A549 (cell line): ENCODE results near the gene CIAO3.

Experiments
- CEBPB ChIP-seq, 2 experiments: fragments of >200 bp in 1 of 2; sonication (Bioruptor Twin) in 1 of 2; formaldehyde crosslinking in 1 of 2; IDR thresholded peaks; 2 replicates each; pipeline ENCODE4 v1.6.1; 2012 to 2016
- JUNB ChIP-seq: fragments of >200 bp; sonication (Bioruptor Twin); formaldehyde crosslinking; IDR thresholded peaks from 2 replicates; pipeline ENCODE4 v1.6.1; 2016
- MYC ChIP-seq: IDR thresholded peaks from 2 replicates; pipeline ENCODE4 v1.6.1; 2012; ENCODE audit warnings: mild to moderate bottlenecking, inconsistent platforms, low read length, improper control_type of control experiment, borderline replicate concordance
- POLR2A ChIP-seq: IDR thresholded peaks from 2 replicates; pipeline ENCODE4 v1.6.1; 2012; ENCODE audit warnings: mild to moderate bottlenecking, low read length
- RAD21 ChIP-seq, 2 experiments: fragments of >200 bp in 1 of 2; sonication (Bioruptor Twin) in 1 of 2; formaldehyde crosslinking in 1 of 2; IDR thresholded peaks in 1 of 2; conservative IDR thresholded peaks in 1 of 2; 2 replicates in 1 of 2; 3 replicates in 1 of 2; pipeline ENCODE4 v1.6.1; 2012 to 2018; ENCODE audit warnings: inconsistent platforms in 1 of 2
- RNF2 ChIP-seq: fragments of 200-600 bp; sonication (generic); IDR thresholded peaks from 2 replicates; pipeline ENCODE4 v1.6.1; 2016; ENCODE audit warnings: low read depth, mild to moderate bottlenecking, antibody characterized with exemption, moderate library complexity, borderline replicate concordance
- ZC3H11A ChIP-seq: fragments of 450-650 bp; IDR thresholded peaks from 2 replicates; pipeline ENCODE4 v1.6.1; 2014; ENCODE audit warnings: antibody characterized with exemption, mild to moderate bottlenecking
- TF ChIP-seq, protein P1 (sequence below): fragments of >200 bp; sonication (Bioruptor Twin); formaldehyde crosslinking; IDR thresholded peaks from 3 replicates; pipeline ENCODE4 v1.5.1; 2016
- TF ChIP-seq, protein P2 (sequence below): fragments of 200-600 bp; sonication (generic); IDR thresholded peaks from 2 replicates; pipeline ENCODE4 v1.6.1; 2016; ENCODE audit warnings: antibody characterized with exemption, mild to moderate bottlenecking, moderate library complexity
- TF ChIP-seq, protein P3 (sequence below): fragments of >200 bp; sonication (Bioruptor Twin); formaldehyde crosslinking; IDR thresholded peaks from 3 replicates; pipeline ENCODE4 v1.6.1; 2016

GRCh38 chr16:747978-748746 is 7.4 kb upstream of the CIAO3 start:
- TF ChIP-seq RAD21 (conservative IDR thresholded peaks at IDR 0.05 in 1 of 2, IDR thresholded peaks at IDR 0.05 in 1 of 2) (no peak), CEBPB (IDR thresholded peaks at IDR 0.05) (no peak), POLR2A (no peak), ZC3H11A (no peak), RNF2 (no peak), JUNB (no peak), MYC (no peak)
- TF ChIP-seq, protein P1, sequence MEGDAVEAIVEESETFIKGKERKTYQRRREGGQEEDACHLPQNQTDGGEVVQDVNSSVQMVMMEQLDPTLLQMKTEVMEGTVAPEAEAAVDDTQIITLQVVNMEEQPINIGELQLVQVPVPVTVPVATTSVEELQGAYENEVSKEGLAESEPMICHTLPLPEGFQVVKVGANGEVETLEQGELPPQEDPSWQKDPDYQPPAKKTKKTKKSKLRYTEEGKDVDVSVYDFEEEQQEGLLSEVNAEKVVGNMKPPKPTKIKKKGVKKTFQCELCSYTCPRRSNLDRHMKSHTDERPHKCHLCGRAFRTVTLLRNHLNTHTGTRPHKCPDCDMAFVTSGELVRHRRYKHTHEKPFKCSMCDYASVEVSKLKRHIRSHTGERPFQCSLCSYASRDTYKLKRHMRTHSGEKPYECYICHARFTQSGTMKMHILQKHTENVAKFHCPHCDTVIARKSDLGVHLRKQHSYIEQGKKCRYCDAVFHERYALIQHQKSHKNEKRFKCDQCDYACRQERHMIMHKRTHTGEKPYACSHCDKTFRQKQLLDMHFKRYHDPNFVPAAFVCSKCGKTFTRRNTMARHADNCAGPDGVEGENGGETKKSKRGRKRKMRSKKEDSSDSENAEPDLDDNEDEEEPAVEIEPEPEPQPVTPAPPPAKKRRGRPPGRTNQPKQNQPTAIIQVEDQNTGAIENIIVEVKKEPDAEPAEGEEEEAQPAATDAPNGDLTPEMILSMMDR: no peak
- TF ChIP-seq, protein P2, sequence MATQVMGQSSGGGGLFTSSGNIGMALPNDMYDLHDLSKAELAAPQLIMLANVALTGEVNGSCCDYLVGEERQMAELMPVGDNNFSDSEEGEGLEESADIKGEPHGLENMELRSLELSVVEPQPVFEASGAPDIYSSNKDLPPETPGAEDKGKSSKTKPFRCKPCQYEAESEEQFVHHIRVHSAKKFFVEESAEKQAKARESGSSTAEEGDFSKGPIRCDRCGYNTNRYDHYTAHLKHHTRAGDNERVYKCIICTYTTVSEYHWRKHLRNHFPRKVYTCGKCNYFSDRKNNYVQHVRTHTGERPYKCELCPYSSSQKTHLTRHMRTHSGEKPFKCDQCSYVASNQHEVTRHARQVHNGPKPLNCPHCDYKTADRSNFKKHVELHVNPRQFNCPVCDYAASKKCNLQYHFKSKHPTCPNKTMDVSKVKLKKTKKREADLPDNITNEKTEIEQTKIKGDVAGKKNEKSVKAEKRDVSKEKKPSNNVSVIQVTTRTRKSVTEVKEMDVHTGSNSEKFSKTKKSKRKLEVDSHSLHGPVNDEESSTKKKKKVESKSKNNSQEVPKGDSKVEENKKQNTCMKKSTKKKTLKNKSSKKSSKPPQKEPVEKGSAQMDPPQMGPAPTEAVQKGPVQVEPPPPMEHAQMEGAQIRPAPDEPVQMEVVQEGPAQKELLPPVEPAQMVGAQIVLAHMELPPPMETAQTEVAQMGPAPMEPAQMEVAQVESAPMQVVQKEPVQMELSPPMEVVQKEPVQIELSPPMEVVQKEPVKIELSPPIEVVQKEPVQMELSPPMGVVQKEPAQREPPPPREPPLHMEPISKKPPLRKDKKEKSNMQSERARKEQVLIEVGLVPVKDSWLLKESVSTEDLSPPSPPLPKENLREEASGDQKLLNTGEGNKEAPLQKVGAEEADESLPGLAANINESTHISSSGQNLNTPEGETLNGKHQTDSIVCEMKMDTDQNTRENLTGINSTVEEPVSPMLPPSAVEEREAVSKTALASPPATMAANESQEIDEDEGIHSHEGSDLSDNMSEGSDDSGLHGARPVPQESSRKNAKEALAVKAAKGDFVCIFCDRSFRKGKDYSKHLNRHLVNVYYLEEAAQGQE: no peak
- TF ChIP-seq, protein P3, sequence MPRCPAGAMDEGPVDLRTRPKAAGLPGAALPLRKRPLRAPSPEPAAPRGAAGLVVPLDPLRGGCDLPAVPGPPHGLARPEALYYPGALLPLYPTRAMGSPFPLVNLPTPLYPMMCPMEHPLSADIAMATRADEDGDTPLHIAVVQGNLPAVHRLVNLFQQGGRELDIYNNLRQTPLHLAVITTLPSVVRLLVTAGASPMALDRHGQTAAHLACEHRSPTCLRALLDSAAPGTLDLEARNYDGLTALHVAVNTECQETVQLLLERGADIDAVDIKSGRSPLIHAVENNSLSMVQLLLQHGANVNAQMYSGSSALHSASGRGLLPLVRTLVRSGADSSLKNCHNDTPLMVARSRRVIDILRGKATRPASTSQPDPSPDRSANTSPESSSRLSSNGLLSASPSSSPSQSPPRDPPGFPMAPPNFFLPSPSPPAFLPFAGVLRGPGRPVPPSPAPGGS: no peak
